ENCODE results near the gene ADH1B.

- TF ChIP-seq CEBPB (tag; IDR thresholded peaks at IDR 0.05) (no peak), ZBTB8A (IDR thresholded peaks at IDR 0.05; ENCODE audit: partially characterized antibody) (no peak), BMI1 (IDR thresholded peaks at IDR 0.05; ENCODE audit: low read length) (no peak), ZBTB5 (IDR thresholded peaks at IDR 0.05) (no peak), YY1 (IDR thresholded peaks at IDR 0.05; ENCODE audit: borderline replicate concordance in 1 of 3, control insufficient read depth in 1 of 3, extremely low read depth in 1 of 3, insufficient read depth in 3 of 3, insufficient read length in 1 of 3, insufficient replicate concordance in 2 of 3, low read depth in 1 of 3, low read length in 2 of 3) (no peak), MLLT1 (IDR thresholded peaks at IDR 0.05) (no peak)
These were observed 41.6 kb upstream of the ADH1B start for GRCh38 chr4:99362768-99363167.

Measured in K562 (cell line).